Cardiac fibroblast (primary cell): Measurements from ENCODE around the gene SMYD3.

Experiments
- DNase-seq, 2 donors: peaks; one replicate each; pipeline versions ENCODE4 v3.0.0 to v3.0.0-alpha.2; 2010; ENCODE audit warnings: low read depth in 2 of 2
- H3K4me3 ChIP-seq, 2 donors: replicated peaks in 1 of 2; 1 replicate in 1 of 2; 2 replicates in 1 of 2; pipeline ENCODE4 v1.5.1; 2011; ENCODE audit warnings: low read depth in 2 of 2, low read length in 2 of 2, mild to moderate bottlenecking in 2 of 2, moderate library complexity in 1 of 2
- TF ChIP-seq, protein P1 (sequence below): IDR thresholded peaks from one replicate; pipeline ENCODE4 v1.5.1; 2011; ENCODE audit warnings: low read depth, mild to moderate bottlenecking, low read length, inconsistent platforms

SMYD3 gene

DNA sequence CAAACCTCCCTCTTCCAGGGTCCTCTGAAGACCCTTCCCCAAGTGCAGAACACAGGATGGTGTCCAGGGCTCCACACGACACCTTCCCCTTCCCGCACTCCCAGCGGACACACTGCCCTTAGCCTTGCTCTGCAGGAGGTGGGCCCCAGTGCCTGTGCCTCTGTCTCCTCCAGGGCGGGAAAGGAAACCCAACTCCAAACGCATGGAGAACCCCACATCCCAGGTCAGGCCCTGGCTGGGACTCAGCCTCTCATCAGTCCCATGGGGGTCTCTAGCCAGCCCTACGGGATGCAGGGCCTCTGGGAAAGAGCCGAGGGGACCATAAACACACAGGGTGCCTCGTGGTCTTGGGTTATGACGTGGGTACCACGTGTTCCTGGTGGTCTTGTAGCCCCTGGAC lies 5.6 kb upstream of the SMYD3 start:
- no peak overlapping the region for H3K4me3 ChIP-seq
- TF ChIP-seq, protein P1, sequence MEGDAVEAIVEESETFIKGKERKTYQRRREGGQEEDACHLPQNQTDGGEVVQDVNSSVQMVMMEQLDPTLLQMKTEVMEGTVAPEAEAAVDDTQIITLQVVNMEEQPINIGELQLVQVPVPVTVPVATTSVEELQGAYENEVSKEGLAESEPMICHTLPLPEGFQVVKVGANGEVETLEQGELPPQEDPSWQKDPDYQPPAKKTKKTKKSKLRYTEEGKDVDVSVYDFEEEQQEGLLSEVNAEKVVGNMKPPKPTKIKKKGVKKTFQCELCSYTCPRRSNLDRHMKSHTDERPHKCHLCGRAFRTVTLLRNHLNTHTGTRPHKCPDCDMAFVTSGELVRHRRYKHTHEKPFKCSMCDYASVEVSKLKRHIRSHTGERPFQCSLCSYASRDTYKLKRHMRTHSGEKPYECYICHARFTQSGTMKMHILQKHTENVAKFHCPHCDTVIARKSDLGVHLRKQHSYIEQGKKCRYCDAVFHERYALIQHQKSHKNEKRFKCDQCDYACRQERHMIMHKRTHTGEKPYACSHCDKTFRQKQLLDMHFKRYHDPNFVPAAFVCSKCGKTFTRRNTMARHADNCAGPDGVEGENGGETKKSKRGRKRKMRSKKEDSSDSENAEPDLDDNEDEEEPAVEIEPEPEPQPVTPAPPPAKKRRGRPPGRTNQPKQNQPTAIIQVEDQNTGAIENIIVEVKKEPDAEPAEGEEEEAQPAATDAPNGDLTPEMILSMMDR = no peak
- no peak for DNase-seq

DNA sequence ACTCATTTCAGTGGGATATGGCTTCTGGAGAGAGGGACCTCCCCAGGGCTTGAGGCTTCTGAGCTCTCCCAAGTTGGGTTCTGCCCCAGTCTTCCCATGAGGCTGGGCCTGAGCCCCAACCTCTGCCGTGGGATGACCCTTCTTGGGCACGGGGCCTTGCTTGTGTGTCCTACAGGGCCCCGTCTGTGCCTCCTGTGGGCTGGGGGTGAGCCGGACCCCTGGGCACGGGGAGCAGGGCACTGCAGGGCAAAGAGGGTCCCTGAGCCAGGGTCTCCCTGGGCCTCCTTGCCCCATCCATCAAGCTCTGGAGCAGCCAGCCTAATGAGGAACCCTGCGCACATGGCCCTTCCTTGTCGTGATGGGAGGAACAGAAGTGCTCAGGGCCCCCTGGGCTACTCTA lies 5.2 kb upstream of the SMYD3 start:
- no peak for DNase-seq
- no peak overlapping the region for H3K4me3 ChIP-seq

DNA sequence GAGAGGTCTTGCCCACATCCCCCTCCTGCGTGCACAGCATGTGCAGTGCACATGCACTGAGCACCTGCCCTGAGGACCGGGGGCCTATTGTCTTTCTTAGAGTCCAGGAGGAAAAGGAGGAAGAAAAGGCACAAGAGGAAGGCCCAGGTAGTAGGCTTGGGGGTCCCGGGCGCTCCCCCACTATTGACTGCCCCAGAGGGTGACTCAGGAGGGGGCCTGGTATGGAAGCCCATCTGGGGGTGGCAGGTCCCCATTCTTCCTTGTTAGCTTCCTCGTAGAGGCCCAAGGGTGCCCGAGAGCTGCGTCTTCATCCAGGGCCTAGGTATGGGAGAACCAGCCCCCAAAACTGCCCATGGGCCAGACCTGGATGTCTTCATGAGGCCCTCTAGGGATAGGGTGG lies 4.1 kb upstream of the SMYD3 start:
- DNase-seq = no peak
- H3K4me3 ChIP-seq = no peak overlapping the region
- TF ChIP-seq, protein P1 = no peak

More for the DNA sequence above, 5.2 kb upstream of the SMYD3 start:
- TF ChIP-seq, protein P1 = no peak

GRCh38 chr1:246510147-246511030 lies 3.3 kb upstream of the SMYD3 start:
- no peak overlapping the region for H3K4me3 ChIP-seq
- DNase-seq = no peak
- TF ChIP-seq, protein P1 = no peak

DNA sequence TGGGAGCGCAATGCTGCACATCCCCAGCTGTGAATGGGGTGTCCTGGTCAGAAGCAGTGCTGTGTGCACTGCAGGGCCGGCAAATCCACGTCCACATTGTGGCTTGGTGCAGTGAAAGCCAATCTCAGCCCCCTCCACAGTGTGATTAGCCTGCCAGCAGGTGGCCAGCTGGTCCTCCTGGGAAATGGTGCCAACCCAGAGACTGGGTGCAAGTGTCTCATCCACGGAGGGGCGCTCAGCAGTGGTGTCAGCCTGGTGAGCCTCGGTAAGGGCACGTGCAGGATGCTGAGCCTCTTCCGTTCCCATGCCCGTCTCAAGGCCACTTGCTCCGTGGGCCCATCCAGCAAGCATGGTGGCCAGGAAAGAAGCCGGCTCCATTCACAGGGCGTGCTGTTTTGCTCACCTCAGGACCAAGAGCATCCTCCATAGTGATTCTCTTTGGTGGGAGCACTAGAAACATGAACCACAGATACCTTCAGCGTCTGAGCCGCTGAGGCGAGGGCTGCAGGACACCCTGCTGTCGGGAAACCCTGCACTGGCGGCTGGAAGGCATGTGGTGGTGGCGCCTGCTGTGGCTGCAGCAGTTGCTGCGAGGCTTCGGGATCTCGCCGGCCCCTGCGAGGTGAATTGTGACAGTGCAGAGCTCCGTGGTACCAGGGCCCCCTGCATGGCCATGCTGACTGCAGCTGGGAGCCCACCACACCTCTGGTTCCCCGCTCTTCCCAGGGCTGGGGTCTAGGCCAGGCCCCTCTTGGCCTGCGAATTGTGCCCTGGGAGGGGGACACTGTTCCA lies 2.0 kb upstream of the SMYD3 start:
- no peak for DNase-seq
- TF ChIP-seq, protein P1 = no peak

GRCh38 chr1:246506367-246506673 lies 759 bp downstream of the SMYD3 start:
- peak overlapping the region; percentile 98 to 100 for H3K4me3 ChIP-seq
- TF ChIP-seq, protein P1 = no peak
- DNase-seq = no peak

More for the DNA sequence above, 2.0 kb upstream of the SMYD3 start:
- H3K4me3 ChIP-seq = no peak overlapping the region
